Liver (tissue), 9 donors: ENCODE measurements around the gene PTPRD. TPM values are rescaled to one million over a fixed set of nuclear protein-coding genes. Genes with fewer than 3 reads are reported as not detected.

Source experiments
- DNase-seq: peaks from one replicate; pipeline ENCODE4 v3.0.0-alpha.2; 2017; ENCODE audit warnings: low spot score
- H3K27ac ChIP-seq, 2 donors: one replicate each; pipeline ENCODE4 v1.7.0; 2013; ENCODE audit warnings: inconsistent platforms in 2 of 2, low read length in 2 of 2, control low read depth in 1 of 2, low read depth in 1 of 2, mild to moderate bottlenecking in 1 of 2
- H3K27me3 ChIP-seq, 4 donors: one replicate each; pipeline versions ENCODE4 v1.6.1 to v1.7.0; 2013; ENCODE audit warnings: low read length in 3 of 4, inconsistent platforms in 1 of 4, mild to moderate bottlenecking in 1 of 4, moderate library complexity in 1 of 4; ENCODE audit not compliant: control insufficient read depth in 4 of 4, insufficient read depth in 4 of 4
- H3K36me3 ChIP-seq, 4 donors: one replicate each; pipeline versions ENCODE4 v1.6.1 to v1.7.0; 2013; ENCODE audit warnings: low read length in 3 of 4, mild to moderate bottlenecking in 3 of 4, low read depth in 1 of 4, moderate library complexity in 1 of 4; ENCODE audit not compliant: control insufficient read depth in 4 of 4, insufficient read depth in 3 of 4
- H3K4me1 ChIP-seq, 4 donors: one replicate each; pipeline versions ENCODE4 v1.6.1 to v1.7.0; 2013; ENCODE audit warnings: low read length in 3 of 4, mild to moderate bottlenecking in 3 of 4, moderate library complexity in 1 of 4; ENCODE audit not compliant: control insufficient read depth in 4 of 4, insufficient read depth in 4 of 4
- H3K4me3 ChIP-seq, 3 donors: one replicate each; pipeline versions ENCODE4 v1.6.1 to v1.7.0; 2013; ENCODE audit warnings: low read length in 3 of 3, control low read depth in 1 of 3, low read depth in 1 of 3, mild to moderate bottlenecking in 1 of 3
- H3K9ac ChIP-seq, 2 donors: one replicate each; pipeline ENCODE4 v1.7.0; 2013; ENCODE audit warnings: low read length in 2 of 2, mild to moderate bottlenecking in 2 of 2, moderate library complexity in 2 of 2, control low read depth in 1 of 2, low read depth in 1 of 2
- H3K9me3 ChIP-seq, 4 donors: one replicate each; pipeline versions ENCODE4 v1.6.1 to v1.7.0; 2013; ENCODE audit warnings: low read length in 3 of 4; ENCODE audit not compliant: control insufficient read depth in 4 of 4
- ATF3 ChIP-seq: IDR thresholded peaks from 2 replicates; pipeline ENCODE4 v1.6.1; 2016; ENCODE audit warnings: antibody characterized with exemption
- CTCF ChIP-seq: fragments of 150-350 bp; IDR thresholded peaks from 2 replicates; pipeline ENCODE4 v1.5.1; 2017; ENCODE audit warnings: improper control_type of control experiment, low read depth, low read length; ENCODE audit not compliant: missing input control
- EGR1 ChIP-seq, 2 donors: IDR thresholded peaks; 2 replicates each; pipeline ENCODE4 v1.6.1; 2016 to 2018; ENCODE audit warnings: antibody characterized with exemption in 2 of 2, low read depth in 2 of 2
- FOXA1 ChIP-seq: IDR thresholded peaks from 2 replicates; pipeline ENCODE4 v1.6.1; 2016; ENCODE audit warnings: antibody characterized with exemption
- FOXA2 ChIP-seq: IDR thresholded peaks from 2 replicates; pipeline ENCODE4 v1.6.1; 2016; ENCODE audit warnings: antibody characterized with exemption
- GABPA ChIP-seq, 2 donors: IDR thresholded peaks in 1 of 2; conservative IDR thresholded peaks in 1 of 2; 2 replicates each; pipeline ENCODE4 v1.6.1; 2016; ENCODE audit warnings: antibody characterized with exemption in 2 of 2, mild to moderate bottlenecking in 1 of 2, moderate library complexity in 1 of 2
- HNF4A ChIP-seq, 2 donors: conservative IDR thresholded peaks; 2 replicates each; pipeline ENCODE4 v1.6.1; 2016; ENCODE audit warnings: antibody characterized with exemption in 2 of 2, mild to moderate bottlenecking in 2 of 2
- HNF4G ChIP-seq: IDR thresholded peaks from 2 replicates; pipeline ENCODE4 v1.6.1; 2016; ENCODE audit warnings: antibody characterized with exemption
- JUND ChIP-seq, 2 donors: IDR thresholded peaks; 2 replicates each; pipeline ENCODE4 v1.6.1; 2016; ENCODE audit warnings: antibody characterized with exemption in 2 of 2
- NR2F2 ChIP-seq: IDR thresholded peaks from 2 replicates; pipeline ENCODE4 v1.6.1; 2016; ENCODE audit warnings: antibody characterized with exemption
- RAD21 ChIP-seq, 2 donors: IDR thresholded peaks; 2 replicates each; pipeline ENCODE4 v1.6.1; 2016; ENCODE audit warnings: antibody characterized with exemption in 2 of 2, mild to moderate bottlenecking in 2 of 2
- REST ChIP-seq: IDR thresholded peaks from 2 replicates; pipeline ENCODE4 v1.6.1; 2016; ENCODE audit warnings: antibody characterized with exemption, mild to moderate bottlenecking
- RXRA ChIP-seq, 2 donors: IDR thresholded peaks; 2 replicates each; pipeline ENCODE4 v1.6.1; 2017 to 2018; ENCODE audit warnings: antibody characterized with exemption in 2 of 2, mild to moderate bottlenecking in 1 of 2
- SP1 ChIP-seq: IDR thresholded peaks from 2 replicates; pipeline ENCODE4 v1.6.1; 2018; ENCODE audit warnings: antibody characterized with exemption, mild to moderate bottlenecking
- TAF1 ChIP-seq: conservative IDR thresholded peaks from 2 replicates; pipeline ENCODE4 v1.6.1; 2016; ENCODE audit warnings: antibody characterized with exemption, mild to moderate bottlenecking
- YY1 ChIP-seq: IDR thresholded peaks from 2 replicates; pipeline ENCODE4 v1.6.1; 2016; ENCODE audit warnings: antibody characterized with exemption, mild to moderate bottlenecking
- ZBTB33 ChIP-seq: IDR thresholded peaks from 2 replicates; pipeline ENCODE4 v1.6.1; 2016; ENCODE audit warnings: antibody characterized with exemption
- WGBS: extraction: QIAGEN DNeasy Blood & Tissue Kit; methylation state at CpG from one replicate; pipeline ENCODE4 v1.1.7; 2013; 5-methylcytosine and 5-hydroxymethylcytosine counted together
- polyA plus RNA-seq, 2 donors: library from polyadenylated mRNA; stranded (reverse) in 1 of 2; unstranded in 1 of 2; fragments of 200-250 nt in 1 of 2; fragments of >200 nt in 1 of 2; fragmentation: Nextera tagmentation in 1 of 2; extraction: Ambion mirVana in 1 of 2; gene quantifications; one replicate each; pipeline versions ENCODE4 v1.2.1 to v1.2.3, GENCODE V29; 2013 to 2015
- total RNA-seq, 2 donors: library from RNA; depleted of rRNA; stranded (reverse); fragments of >200 nt; gene quantifications; one replicate each; pipeline ENCODE4 v1.2.3, GENCODE V29; 2014
- TF ChIP-seq, protein P1 (sequence below): IDR thresholded peaks from 2 replicates; pipeline ENCODE4 v1.6.1; 2016; ENCODE audit warnings: antibody characterized with exemption
- donor health status: healthy.
- donor health status: healthy.
- donor health status: healthy.
- donor health status: healthy.
- donor health status: healthy.

PTPRD gene
- total and polyA plus RNA-seq, 4 donors: 0.78 to 34.2 (median 4.7) TPM

DNA sequence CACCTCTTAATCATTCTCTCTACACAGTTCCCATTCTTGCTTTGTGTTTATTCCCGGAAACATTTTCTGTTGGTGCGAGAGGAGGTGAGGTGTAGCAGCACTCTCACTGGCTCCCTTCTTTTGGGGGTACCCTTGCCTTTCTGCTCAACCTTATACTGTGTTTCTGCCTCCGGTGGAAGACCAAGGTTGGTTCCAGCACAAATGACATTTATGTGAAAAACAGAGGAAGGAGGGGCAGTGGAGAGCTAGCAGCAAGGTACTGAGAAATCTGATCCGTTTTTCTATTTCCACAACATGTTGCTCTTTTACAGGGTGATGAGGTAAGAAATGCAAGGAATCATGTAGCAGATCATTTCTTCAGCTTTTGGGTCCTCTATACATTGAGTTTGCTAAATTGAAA, 2165.2 kb downstream of the PTPRD start (continued):
- TF ChIP-seq NR2F2 (no peak), HNF4G (no peak), FOXA2 (no peak)

DNA sequence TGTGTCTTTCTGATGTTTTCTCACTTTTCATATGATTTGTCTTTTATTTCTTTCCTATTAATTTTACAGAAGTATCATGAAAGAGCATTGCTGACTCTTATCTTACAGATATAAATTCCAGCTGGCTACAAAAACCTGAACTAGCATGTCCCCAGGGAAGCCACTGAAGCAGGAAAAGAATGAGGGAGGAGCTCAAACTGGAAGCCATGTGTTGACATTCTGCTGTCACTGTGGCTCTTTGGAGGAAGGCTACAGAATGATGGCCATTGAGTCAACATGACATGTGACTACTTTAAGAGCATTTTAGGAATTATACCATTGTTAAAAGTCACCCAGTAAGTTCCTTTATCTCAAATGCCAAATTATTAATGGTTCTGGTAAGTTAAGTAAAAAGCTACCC, 2174.9 kb downstream of the PTPRD start:
- H3K4me1 ChIP-seq: no peaks in the 10 kb centered on the region
- no peaks in the 10 kb centered on the region for H3K9me3 ChIP-seq
- H3K9ac ChIP-seq: no peak overlapping the region
- TF ChIP-seq RXRA (IDR thresholded peaks at IDR 0.05): no peak
- TF ChIP-seq FOXA2: no peak
- TF ChIP-seq TAF1: no peak
- no peak for TF ChIP-seq FOXA1
- TF ChIP-seq ZBTB33: no peak
- TF ChIP-seq EGR1 (IDR thresholded peaks at IDR 0.05; ENCODE audit: low read depth in 2 of 2): no peak
- TF ChIP-seq ATF3: no peak
- no peaks in the 10 kb centered on the region for H3K27me3 ChIP-seq
- DNase-seq: no peak
- no peak overlapping the region for H3K4me3 ChIP-seq
- no peaks in the 10 kb centered on the region for H3K36me3 ChIP-seq
- no peak overlapping the region for H3K27ac ChIP-seq

DNA sequence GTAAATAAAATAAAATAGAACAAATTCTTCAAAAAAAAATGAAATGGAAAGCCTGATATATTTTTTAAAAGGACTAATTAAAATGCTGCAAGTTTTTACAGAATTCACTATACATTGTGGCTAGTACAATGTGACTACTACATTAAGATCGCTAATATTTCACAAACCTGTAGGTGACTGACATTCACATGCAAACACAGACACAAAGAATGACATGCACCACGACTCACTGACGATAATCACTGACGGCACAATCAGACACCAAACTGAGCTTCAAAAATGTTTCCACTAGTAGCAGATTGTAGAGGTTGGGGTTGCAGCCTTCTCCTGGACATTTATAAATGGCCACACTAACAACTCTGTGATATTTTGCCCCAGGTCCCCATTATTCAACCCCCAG, 2175.5 kb downstream of the PTPRD start:
- no peak for DNase-seq
- H3K4me3 ChIP-seq: no peak overlapping the region
- H3K4me1 ChIP-seq: no peaks in the 10 kb centered on the region
- no peaks in the 10 kb centered on the region for H3K36me3 ChIP-seq
- H3K27me3 ChIP-seq: no peaks in the 10 kb centered on the region
- WGBS: 93% methylated on average over 4 of the region's 4 CpGs
- no peak for TF ChIP-seq HNF4A (conservative IDR thresholded peaks at IDR 0.05)
- no peak for TF ChIP-seq FOXA1
- TF ChIP-seq TAF1: no peak
- no peak for TF ChIP-seq NR2F2
- TF ChIP-seq GABPA (IDR thresholded peaks at IDR 0.05 in 1 of 2, conservative IDR thresholded peaks at IDR 0.05 in 1 of 2): no peak
- TF ChIP-seq RXRA (IDR thresholded peaks at IDR 0.05): no peak
- TF ChIP-seq HNF4G: no peak
- TF ChIP-seq SP1: no peak
- TF ChIP-seq YY1: no peak
- no peak for TF ChIP-seq EGR1 (IDR thresholded peaks at IDR 0.05; ENCODE audit: low read depth in 2 of 2)
- no peak for TF ChIP-seq REST
- TF ChIP-seq, protein P1, sequence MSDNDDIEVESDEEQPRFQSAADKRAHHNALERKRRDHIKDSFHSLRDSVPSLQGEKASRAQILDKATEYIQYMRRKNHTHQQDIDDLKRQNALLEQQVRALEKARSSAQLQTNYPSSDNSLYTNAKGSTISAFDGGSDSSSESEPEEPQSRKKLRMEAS: no peak
- TF ChIP-seq JUND (IDR thresholded peaks at IDR 0.05): no peak
- no peak for TF ChIP-seq FOXA2
- no peak for TF ChIP-seq ATF3
- no peak for TF ChIP-seq CTCF
- TF ChIP-seq ZBTB33: no peak
- no peak for TF ChIP-seq RAD21 (IDR thresholded peaks at IDR 0.05)
- H3K9ac ChIP-seq: no peak overlapping the region
- no peaks in the 10 kb centered on the region for H3K9me3 ChIP-seq
- no peak overlapping the region for H3K27ac ChIP-seq
